Endothelial cell of umbilical vein (primary cell): ENCODE results near the gene UNC5A.

ENCODE experiments used
- EZH2 ChIP-seq: IDR thresholded peaks from 2 replicates; pipeline ENCODE4 v1.6.1; 2012; ENCODE audit warnings: borderline replicate concordance, low read depth, mild to moderate bottlenecking, moderate library complexity, low read length, inconsistent platforms; ENCODE audit not compliant: severe bottlenecking
- POLR2A ChIP-seq: IDR thresholded peaks from 2 replicates; pipeline ENCODE4 v1.6.1; 2012; ENCODE audit warnings: low read depth, mild to moderate bottlenecking, control low read depth, low read length
- POLR2AphosphoS5 ChIP-seq: IDR thresholded peaks from 2 replicates; pipeline ENCODE4 v1.6.1; 2012; ENCODE audit warnings: low read depth, mild to moderate bottlenecking, control low read depth, low read length, moderate library complexity; ENCODE audit not compliant: insufficient read depth
- TF ChIP-seq, protein P1 (sequence below), 2 donors: IDR thresholded peaks; 1 replicate in 1 of 2; 2 replicates in 1 of 2; pipeline ENCODE4 v1.5.1; 2011; ENCODE audit warnings: low read length in 2 of 2, mild to moderate bottlenecking in 2 of 2, moderate library complexity in 2 of 2, control low read depth in 1 of 2, inconsistent platforms in 1 of 2, low read depth in 1 of 2; ENCODE audit not compliant: insufficient read depth in 1 of 2; ENCODE audit errors: extremely low read depth in 1 of 2
- TF ChIP-seq, protein P2 (sequence below): IDR thresholded peaks from 2 replicates; pipeline ENCODE4 v1.6.1; 2011; ENCODE audit not compliant: insufficient read depth, insufficient read length

DNA sequence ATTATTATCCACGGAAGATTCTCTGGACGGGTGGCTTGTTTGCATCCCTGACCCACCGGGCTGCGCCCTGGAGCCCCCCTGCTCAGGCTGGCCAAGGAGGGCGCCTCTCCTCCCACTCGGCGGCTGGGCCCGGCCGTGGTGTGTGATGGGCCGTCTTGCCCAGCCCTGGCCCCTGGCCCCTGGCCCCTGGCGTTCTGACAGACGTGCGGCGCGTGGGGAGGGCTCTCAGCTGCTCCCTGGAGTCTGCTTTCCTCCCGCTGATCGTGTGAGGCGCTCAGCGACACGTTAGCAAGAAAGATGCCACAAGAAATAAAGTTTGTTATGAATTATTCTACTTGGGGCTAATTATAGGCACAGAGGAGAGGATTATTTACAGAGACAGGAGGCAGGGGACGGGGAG lies 33.3 kb downstream of the UNC5A start:
- TF ChIP-seq, protein P1, sequence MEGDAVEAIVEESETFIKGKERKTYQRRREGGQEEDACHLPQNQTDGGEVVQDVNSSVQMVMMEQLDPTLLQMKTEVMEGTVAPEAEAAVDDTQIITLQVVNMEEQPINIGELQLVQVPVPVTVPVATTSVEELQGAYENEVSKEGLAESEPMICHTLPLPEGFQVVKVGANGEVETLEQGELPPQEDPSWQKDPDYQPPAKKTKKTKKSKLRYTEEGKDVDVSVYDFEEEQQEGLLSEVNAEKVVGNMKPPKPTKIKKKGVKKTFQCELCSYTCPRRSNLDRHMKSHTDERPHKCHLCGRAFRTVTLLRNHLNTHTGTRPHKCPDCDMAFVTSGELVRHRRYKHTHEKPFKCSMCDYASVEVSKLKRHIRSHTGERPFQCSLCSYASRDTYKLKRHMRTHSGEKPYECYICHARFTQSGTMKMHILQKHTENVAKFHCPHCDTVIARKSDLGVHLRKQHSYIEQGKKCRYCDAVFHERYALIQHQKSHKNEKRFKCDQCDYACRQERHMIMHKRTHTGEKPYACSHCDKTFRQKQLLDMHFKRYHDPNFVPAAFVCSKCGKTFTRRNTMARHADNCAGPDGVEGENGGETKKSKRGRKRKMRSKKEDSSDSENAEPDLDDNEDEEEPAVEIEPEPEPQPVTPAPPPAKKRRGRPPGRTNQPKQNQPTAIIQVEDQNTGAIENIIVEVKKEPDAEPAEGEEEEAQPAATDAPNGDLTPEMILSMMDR (IDR thresholded peaks at IDR 0.05; ENCODE audit: extremely low read depth in 1 of 2, insufficient read depth in 1 of 2, low read depth in 1 of 2, low read length in 2 of 2): no peak
- TF ChIP-seq POLR2A (no peak), EZH2 (no peak), POLR2AphosphoS5 (no peak)
- TF ChIP-seq, protein P2, sequence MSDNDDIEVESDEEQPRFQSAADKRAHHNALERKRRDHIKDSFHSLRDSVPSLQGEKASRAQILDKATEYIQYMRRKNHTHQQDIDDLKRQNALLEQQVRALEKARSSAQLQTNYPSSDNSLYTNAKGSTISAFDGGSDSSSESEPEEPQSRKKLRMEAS: no peak
